ENCODE data around the gene HAX1. TPM values are rescaled to one million over a fixed set of nuclear protein-coding genes. Genes with fewer than 3 reads are reported as not detected.

The HAX1 gene
- total and polyA plus RNA-seq, 10 of the 15 experiments (the other 5 are each of a cell fraction or from before 2014, with no cell fraction given) = 95.3 to 288 (median 147) TPM

GRCh38 chr1:154288661-154289060, 16.2 kb downstream of the HAX1 start:
- no peak for FAIRE-seq

More at GRCh38 chr1:154288661-154289060, 16.2 kb downstream of the HAX1 start:
- H3K9ac ChIP-seq (ENCODE audit: control insufficient read depth, insufficient read depth, low read length) = no peak overlapping the region
- no TSS peak for BruUV-seq (replicated peaks)
- no peak overlapping the region for H3K4me3 ChIP-seq
- H3K27me3 ChIP-seq (replicated peaks in 1 of 2; ENCODE audit: control insufficient read depth in 2 of 2, insufficient read depth in 2 of 2, low read length in 1 of 2) = no peaks in the 10 kb centered on the region
- ChIA-PET CTCF (interaction anchor here (1.2 to 1.8 kb wide), 3 partner anchors 39 to 191 kb away, joined by 3 to 5 read pairs (median 3); no protein-coding TSS in a partner anchor), SMC1A (ENCODE audit: uncharacterized antibody, unreplicated experiment) (no interaction called here), RAD21 (ENCODE audit: unreplicated experiment) (no interaction called here), POLR2A (no interaction called here)
- H4K20me1 ChIP-seq (ENCODE audit: control insufficient read depth, insufficient read depth) = no peaks in the 10 kb centered on the region
- H3K79me2 ChIP-seq (ENCODE audit: control insufficient read depth, insufficient read depth, low read length) = no peaks in the 10 kb centered on the region
- no peaks in the 10 kb centered on the region for H3K4me1 ChIP-seq (ENCODE audit: control insufficient read depth, insufficient read depth, low read length)
- H2AFZ ChIP-seq (ENCODE audit: control insufficient read depth, low read depth, low read length) = no peak overlapping the region
- ATAC-seq (no peak), DNase-seq (ENCODE audit: low read depth, low spot score) (no peak)
- 45% methylated on average over 3 of the region's 3 CpGs for WGBS (ENCODE audit: insufficient coverage, insufficient replicate concordance, low lambda C conversion rate, missing lambda C conversion rate)
- H3K9me3 ChIP-seq (replicated peaks; ENCODE audit: control insufficient read depth, insufficient read depth, low read length) = no peaks in the 10 kb centered on the region; the same call in 2 of the 3 replicates
- intact Hi-C loops (cut with micrococcal nuclease; ENCODE audit: unreplicated experiment) = no loop called here
- no peak overlapping the region for H3K4me2 ChIP-seq (ENCODE audit: control insufficient read depth, insufficient read depth)
- no peaks in the 10 kb centered on the region for H3K36me3 ChIP-seq (ENCODE audit: control insufficient read depth in 2 of 2, insufficient read depth in 2 of 2, low read length in 1 of 2)
- TF ChIP-seq MEF2B (IDR thresholded peaks at IDR 0.05; ENCODE audit: partially characterized antibody, poor library complexity, severe bottlenecking) = no peak
- no peak for TF ChIP-seq BHLHE40 (IDR thresholded peaks at IDR 0.05; ENCODE audit: borderline replicate concordance in 1 of 2, low read depth in 2 of 2, low read length in 1 of 2)
- TF ChIP-seq MTA2 (IDR thresholded peaks at IDR 0.05; ENCODE audit: low read depth) = no peak
- no peak for TF ChIP-seq KLF5 (IDR thresholded peaks at IDR 0.05; ENCODE audit: partially characterized antibody)
- TF ChIP-seq, protein P1, sequence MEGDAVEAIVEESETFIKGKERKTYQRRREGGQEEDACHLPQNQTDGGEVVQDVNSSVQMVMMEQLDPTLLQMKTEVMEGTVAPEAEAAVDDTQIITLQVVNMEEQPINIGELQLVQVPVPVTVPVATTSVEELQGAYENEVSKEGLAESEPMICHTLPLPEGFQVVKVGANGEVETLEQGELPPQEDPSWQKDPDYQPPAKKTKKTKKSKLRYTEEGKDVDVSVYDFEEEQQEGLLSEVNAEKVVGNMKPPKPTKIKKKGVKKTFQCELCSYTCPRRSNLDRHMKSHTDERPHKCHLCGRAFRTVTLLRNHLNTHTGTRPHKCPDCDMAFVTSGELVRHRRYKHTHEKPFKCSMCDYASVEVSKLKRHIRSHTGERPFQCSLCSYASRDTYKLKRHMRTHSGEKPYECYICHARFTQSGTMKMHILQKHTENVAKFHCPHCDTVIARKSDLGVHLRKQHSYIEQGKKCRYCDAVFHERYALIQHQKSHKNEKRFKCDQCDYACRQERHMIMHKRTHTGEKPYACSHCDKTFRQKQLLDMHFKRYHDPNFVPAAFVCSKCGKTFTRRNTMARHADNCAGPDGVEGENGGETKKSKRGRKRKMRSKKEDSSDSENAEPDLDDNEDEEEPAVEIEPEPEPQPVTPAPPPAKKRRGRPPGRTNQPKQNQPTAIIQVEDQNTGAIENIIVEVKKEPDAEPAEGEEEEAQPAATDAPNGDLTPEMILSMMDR (IDR thresholded peaks at IDR 0.05 in 2 of 3, conservative IDR thresholded peaks at IDR 0.05 in 1 of 3; ENCODE audit: control insufficient read depth in 2 of 3, extremely low read depth in 1 of 3, insufficient read depth in 1 of 3, low read depth in 3 of 3, low read length in 3 of 3) = no peak
- TF ChIP-seq ESRRA (IDR thresholded peaks at IDR 0.05; ENCODE audit: low read length) = no peak
- no peak for TF ChIP-seq DPF2 (IDR thresholded peaks at IDR 0.05)
- TF ChIP-seq IRF4 (IDR thresholded peaks at IDR 0.05; ENCODE audit: low read depth, low read length) = no peak
- no peak for TF ChIP-seq ZBED1 (IDR thresholded peaks at IDR 0.05; ENCODE audit: borderline replicate concordance)
- no peak for TF ChIP-seq WRNIP1 (IDR thresholded peaks at IDR 0.05; ENCODE audit: borderline replicate concordance, low read depth, low read length)
- TF ChIP-seq ZNF687 (IDR thresholded peaks at IDR 0.05) = no peak
- no peak for TF ChIP-seq SIN3A (IDR thresholded peaks at IDR 0.05; ENCODE audit: low read depth, low read length)
- TF ChIP-seq ZBTB33 (IDR thresholded peaks at IDR 0.05) = no peak
- no peak overlapping the region for H3K27ac ChIP-seq (ENCODE audit: control insufficient read depth, insufficient read depth)
- in situ Hi-C loops (cut with MboI) = no loop called here
